ENCODE data around the gene ZCCHC9. TPM values are rescaled to one million over a fixed set of nuclear protein-coding genes. Genes with fewer than 3 reads are reported as not detected.
"Not testable (repeated sequence)": the region's sequence is repeated elsewhere in the genome, so short reads cannot be mapped to it uniquely, and the experiment has no call there.

The ZCCHC9 gene
- total RNA-seq, 1 donor from 2014 or later: 8.9 TPM

DNA sequence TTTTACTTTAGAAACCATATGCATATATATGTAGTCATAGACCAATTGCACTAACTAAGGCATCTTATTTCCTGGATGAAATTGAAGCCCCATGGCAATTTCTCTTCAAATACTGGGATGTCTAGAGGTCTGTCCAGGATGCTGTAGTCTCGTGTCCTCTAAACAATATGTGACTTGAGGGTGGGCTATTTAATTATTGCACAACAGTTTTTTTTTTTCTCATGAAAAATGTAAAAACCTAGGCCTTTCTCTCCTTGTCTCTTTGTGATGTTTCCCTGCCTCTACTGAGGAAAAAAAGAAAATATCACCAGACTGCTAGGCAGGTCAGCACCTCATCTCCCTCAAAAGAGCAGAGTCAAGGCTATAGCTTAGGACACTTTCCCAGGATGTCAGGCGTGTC, 34.6 kb downstream of the ZCCHC9 start:
- Histone ChIP-seq H3K27ac (replicated peaks) (no peak overlapping the region), H3K9me3 (replicated peaks) (no peaks in the 10 kb centered on the region), H3K36me3 (no peaks in the 10 kb centered on the region), H3K4me1 (no peaks in the 10 kb centered on the region), H3K4me3 (no peak overlapping the region), H3K27me3 (ENCODE audit: low read depth) (no peaks in the 10 kb centered on the region)
- intact Hi-C loops (cut with micrococcal nuclease): no loop called here
- TF ChIP-seq, protein P1, sequence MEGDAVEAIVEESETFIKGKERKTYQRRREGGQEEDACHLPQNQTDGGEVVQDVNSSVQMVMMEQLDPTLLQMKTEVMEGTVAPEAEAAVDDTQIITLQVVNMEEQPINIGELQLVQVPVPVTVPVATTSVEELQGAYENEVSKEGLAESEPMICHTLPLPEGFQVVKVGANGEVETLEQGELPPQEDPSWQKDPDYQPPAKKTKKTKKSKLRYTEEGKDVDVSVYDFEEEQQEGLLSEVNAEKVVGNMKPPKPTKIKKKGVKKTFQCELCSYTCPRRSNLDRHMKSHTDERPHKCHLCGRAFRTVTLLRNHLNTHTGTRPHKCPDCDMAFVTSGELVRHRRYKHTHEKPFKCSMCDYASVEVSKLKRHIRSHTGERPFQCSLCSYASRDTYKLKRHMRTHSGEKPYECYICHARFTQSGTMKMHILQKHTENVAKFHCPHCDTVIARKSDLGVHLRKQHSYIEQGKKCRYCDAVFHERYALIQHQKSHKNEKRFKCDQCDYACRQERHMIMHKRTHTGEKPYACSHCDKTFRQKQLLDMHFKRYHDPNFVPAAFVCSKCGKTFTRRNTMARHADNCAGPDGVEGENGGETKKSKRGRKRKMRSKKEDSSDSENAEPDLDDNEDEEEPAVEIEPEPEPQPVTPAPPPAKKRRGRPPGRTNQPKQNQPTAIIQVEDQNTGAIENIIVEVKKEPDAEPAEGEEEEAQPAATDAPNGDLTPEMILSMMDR (IDR thresholded peaks at IDR 0.05; ENCODE audit: borderline replicate concordance): no peak
- no peak for DNase-seq

DNA sequence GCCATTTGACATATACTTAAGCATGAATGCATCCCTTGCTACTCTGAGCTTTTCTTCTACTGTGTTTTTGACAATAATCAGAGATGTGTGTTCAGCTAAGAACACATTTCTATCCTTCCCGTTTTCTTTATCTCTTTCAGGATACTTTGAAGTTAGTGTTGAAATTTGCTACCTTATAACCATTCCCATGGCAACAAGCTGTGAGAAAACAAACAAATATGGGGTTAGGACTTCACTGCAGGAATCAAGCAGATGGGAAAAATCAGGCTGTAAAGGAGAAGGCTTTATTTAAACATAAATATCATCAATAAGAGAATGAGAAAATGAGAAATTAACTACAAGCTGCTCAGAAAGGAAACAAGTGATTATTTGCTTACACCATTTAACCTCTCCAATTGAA, 35.2 kb downstream of the ZCCHC9 start:
- no peak for DNase-seq
- TF ChIP-seq, protein P1 (IDR thresholded peaks at IDR 0.05; ENCODE audit: borderline replicate concordance): no peak
- no peaks in the 10 kb centered on the region for H3K4me1 ChIP-seq
- H3K27ac ChIP-seq (replicated peaks): no peak overlapping the region
- H3K4me3 ChIP-seq: no peak overlapping the region
- no peaks in the 10 kb centered on the region for H3K27me3 ChIP-seq (ENCODE audit: low read depth)
- no peaks in the 10 kb centered on the region for H3K36me3 ChIP-seq
- intact Hi-C loops (cut with micrococcal nuclease): no loop called here
- H3K9me3 ChIP-seq (replicated peaks): no peaks in the 10 kb centered on the region

DNA sequence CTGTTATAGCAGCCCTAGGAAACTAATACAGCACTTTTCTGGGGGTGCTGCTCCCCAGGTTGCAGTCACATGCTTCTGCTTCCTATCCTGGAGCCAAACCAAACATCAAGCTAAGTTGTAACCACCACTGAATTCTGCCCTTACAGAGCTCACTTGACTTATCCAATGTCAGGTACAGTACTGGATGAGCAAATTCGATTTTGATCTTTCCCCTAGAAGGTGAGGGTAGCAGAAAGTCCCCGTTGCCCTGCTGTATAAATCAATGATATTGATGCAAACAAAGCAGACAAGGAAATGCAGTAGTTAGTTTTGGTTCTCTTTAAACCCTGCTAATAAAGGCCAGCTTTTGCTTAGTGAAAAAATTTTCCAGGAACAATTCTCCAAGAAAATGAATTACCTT, 36.4 kb downstream of the ZCCHC9 start:
- DNase-seq: no peak
- TF ChIP-seq, protein P1 (IDR thresholded peaks at IDR 0.05; ENCODE audit: borderline replicate concordance): no peak
- no peaks in the 10 kb centered on the region for H3K27me3 ChIP-seq (ENCODE audit: low read depth)
- intact Hi-C loops (cut with micrococcal nuclease): no loop called here
- H3K27ac ChIP-seq (replicated peaks): no peak overlapping the region
- H3K36me3 ChIP-seq: no peaks in the 10 kb centered on the region
- no peaks in the 10 kb centered on the region for H3K9me3 ChIP-seq (replicated peaks)
- no peaks in the 10 kb centered on the region for H3K4me1 ChIP-seq
- no peak overlapping the region for H3K4me3 ChIP-seq

DNA sequence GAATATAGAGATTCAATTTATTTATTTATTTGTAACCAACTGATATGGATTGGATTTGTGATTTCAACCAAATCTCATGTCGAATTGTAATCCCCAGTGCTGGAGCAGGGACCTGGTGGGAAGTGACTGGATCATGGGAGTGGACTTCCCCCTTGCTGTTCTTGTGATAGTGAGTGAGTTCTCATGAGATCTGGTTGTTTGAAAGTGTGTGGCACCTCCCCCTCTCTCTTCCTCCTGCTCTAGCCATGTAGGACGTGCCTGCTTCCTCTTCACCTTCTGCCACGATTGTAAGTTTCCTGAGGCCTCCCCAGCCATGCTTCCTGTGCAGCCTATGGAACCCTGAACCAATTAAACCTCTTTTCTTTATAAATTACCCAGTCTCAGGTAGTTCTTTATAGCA, 36.8 kb downstream of the ZCCHC9 start:
- H3K4me1 ChIP-seq; H3K27me3 ChIP-seq (ENCODE audit: low read depth); intact Hi-C loops (cut with micrococcal nuclease); H3K4me3 ChIP-seq; H3K27ac ChIP-seq (replicated peaks); H3K36me3 ChIP-seq; DNase-seq; H3K9me3 ChIP-seq (replicated peaks): not testable (repeated sequence)

DNA sequence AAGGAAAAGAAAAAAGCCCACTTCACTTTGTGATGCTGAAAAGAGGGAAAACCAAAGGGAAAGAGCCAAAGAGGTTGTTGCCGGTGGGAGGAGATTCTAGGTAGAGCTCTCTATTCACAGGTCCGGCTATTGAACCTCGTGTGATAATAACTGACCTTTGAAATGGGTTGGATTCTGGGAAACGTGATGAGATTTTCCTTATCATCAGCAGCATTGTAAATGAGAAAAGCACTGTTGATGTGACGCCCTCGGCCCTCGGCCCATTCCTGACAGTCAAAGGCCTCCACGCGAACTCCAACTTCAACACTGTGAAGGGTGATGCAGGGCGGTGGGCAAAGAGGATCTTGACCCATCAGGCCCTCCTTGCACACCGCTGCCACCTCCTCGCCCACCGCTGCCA, 43.3 kb downstream of the ZCCHC9 start:
- intact Hi-C loops (cut with micrococcal nuclease): no loop called here
- H3K36me3 ChIP-seq: no peaks in the 10 kb centered on the region

DNA sequence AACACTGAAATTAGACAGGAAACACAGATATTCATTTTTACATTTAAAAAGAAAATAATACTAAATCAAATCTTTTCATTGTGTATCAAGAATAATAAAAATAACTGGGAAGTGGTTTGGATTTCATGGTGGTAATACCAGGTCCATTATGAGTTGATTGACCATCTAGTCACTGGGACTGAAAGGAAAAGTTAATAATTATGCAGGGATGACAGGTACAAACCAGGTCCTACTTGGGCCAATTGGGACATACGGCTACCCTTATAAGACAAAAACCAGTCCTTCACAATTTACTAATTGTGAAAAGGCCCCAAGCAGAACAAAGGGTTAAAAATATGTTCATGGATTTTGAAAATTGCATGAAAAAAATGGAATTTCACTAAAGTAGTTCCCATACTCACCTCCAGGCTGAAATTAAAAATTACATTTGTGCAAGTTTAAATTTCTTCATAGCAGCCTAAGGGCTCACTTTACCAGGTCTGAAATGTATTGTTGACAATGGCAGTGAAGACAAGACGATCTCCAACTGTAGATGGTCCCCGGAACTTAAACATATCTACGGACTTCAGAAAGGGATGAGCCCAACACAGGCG, 44.1 kb downstream of the ZCCHC9 start:
- no peaks in the 10 kb centered on the region for H3K9me3 ChIP-seq (replicated peaks)

More for the DNA sequence above, 43.3 kb downstream of the ZCCHC9 start:
- DNase-seq: no peak
- no peak overlapping the region for H3K4me3 ChIP-seq
- TF ChIP-seq, protein P1 (IDR thresholded peaks at IDR 0.05; ENCODE audit: borderline replicate concordance): no peak
- H3K27me3 ChIP-seq (ENCODE audit: low read depth): no peaks in the 10 kb centered on the region
- H3K9me3 ChIP-seq (replicated peaks): no peaks in the 10 kb centered on the region
- no peak overlapping the region for H3K27ac ChIP-seq (replicated peaks)
- no peaks in the 10 kb centered on the region for H3K4me1 ChIP-seq

More for the DNA sequence above, 44.1 kb downstream of the ZCCHC9 start:
- Histone ChIP-seq H3K4me3 (no peak overlapping the region), H3K27ac (replicated peaks) (no peak overlapping the region), H3K4me1 (no peaks in the 10 kb centered on the region), H3K27me3 (ENCODE audit: low read depth) (no peaks in the 10 kb centered on the region), H3K36me3 (no peaks in the 10 kb centered on the region)
- TF ChIP-seq, protein P1 (IDR thresholded peaks at IDR 0.05; ENCODE audit: borderline replicate concordance): no peak
- DNase-seq: no peak
- intact Hi-C loops (cut with micrococcal nuclease): no loop called here

All from left ventricle myocardium inferior (tissue), 1 donor.